Endothelial cell of umbilical vein (primary cell): ENCODE data around the gene RAB7A.
"Not testable (repeated sequence)": the region's sequence is repeated elsewhere in the genome, so short reads cannot be mapped to it uniquely, and the experiment has no call there.

Source experiments
- EZH2 ChIP-seq: IDR thresholded peaks from 2 replicates; pipeline ENCODE4 v1.6.1; 2012; ENCODE audit warnings: borderline replicate concordance, low read depth, mild to moderate bottlenecking, moderate library complexity, low read length, inconsistent platforms; ENCODE audit not compliant: severe bottlenecking
- POLR2A ChIP-seq: IDR thresholded peaks from 2 replicates; pipeline ENCODE4 v1.6.1; 2012; ENCODE audit warnings: low read depth, mild to moderate bottlenecking, control low read depth, low read length
- TF ChIP-seq, protein P1 (sequence below), 2 donors: IDR thresholded peaks; 1 replicate in 1 of 2; 2 replicates in 1 of 2; pipeline ENCODE4 v1.5.1; 2011; ENCODE audit warnings: low read length in 2 of 2, mild to moderate bottlenecking in 2 of 2, moderate library complexity in 2 of 2, control low read depth in 1 of 2, inconsistent platforms in 1 of 2, low read depth in 1 of 2; ENCODE audit not compliant: insufficient read depth in 1 of 2; ENCODE audit errors: extremely low read depth in 1 of 2

DNA sequence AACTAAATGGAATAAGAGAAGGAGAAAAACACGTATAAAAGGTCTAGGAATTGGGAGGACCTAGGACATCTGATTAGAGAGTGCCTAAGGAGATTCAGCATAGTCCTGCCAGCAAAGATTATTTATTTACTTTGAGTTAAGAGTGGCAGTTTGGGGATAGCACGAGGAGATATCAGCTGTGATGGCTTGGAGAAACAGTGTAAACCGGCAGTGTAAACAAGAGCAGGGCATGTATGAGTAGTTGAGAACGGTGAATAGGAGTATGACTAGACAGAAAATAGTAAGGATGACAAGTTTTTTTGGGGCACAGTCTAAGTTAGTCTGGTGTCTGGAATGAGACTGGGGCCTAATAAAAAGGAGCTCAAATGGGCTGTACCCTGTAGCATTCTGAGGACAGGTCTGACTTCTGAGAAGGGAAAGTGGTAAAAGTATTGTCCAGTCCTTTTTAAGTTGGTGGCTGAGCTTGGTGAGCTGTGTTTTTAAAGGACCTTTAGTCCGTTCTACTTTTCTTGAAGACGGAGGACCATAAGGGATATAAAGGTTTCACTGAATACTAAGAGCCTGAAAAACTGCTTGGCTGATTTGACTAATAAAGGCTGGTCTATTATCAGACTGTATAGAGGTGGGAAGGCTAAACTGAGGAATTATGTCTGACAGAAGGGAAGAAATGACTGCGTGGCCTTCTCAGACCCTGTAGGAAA lies 104.1 kb downstream of the RAB7A start:
- TF ChIP-seq POLR2A, EZH2: not testable (repeated sequence)
- TF ChIP-seq, protein P1, sequence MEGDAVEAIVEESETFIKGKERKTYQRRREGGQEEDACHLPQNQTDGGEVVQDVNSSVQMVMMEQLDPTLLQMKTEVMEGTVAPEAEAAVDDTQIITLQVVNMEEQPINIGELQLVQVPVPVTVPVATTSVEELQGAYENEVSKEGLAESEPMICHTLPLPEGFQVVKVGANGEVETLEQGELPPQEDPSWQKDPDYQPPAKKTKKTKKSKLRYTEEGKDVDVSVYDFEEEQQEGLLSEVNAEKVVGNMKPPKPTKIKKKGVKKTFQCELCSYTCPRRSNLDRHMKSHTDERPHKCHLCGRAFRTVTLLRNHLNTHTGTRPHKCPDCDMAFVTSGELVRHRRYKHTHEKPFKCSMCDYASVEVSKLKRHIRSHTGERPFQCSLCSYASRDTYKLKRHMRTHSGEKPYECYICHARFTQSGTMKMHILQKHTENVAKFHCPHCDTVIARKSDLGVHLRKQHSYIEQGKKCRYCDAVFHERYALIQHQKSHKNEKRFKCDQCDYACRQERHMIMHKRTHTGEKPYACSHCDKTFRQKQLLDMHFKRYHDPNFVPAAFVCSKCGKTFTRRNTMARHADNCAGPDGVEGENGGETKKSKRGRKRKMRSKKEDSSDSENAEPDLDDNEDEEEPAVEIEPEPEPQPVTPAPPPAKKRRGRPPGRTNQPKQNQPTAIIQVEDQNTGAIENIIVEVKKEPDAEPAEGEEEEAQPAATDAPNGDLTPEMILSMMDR (IDR thresholded peaks at IDR 0.05; ENCODE audit: extremely low read depth in 1 of 2, insufficient read depth in 1 of 2, low read depth in 1 of 2, low read length in 2 of 2): not testable (repeated sequence)
